Islet precursor cell (in vitro differentiated cells): Measurements from ENCODE around the gene NEIL1.

Experiments
- DNase-seq: peaks from one replicate; pipeline ENCODE4 v3.0.0-alpha.2; 2018

Gene NEIL1

DNA sequence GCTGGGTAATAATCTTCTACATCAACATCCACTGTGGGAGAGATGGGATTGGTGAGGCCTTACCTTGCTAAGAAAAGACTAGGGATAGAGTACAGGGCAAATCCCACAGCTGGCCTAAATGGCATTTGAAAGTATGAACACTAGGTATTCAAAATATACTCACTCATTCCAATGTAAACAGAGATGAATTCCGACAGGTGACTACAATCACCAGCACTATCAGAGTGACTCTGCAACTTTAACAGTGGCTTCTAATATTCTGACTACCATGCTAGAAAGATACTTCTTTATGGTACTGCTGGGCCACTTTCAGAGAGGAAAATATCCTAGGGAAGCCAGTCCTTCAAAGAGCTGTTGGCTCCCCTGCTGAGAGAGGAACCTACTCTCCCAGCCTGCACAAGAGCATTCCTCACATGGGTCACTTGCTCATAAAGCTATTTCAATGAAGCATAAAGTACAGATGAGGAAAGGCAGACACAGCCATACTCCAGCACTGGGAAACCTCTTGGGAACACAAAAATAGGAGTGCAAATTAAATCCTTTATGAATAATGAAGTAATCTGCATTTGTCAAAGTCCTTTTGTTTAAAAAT lies 43.0 kb downstream of the NEIL1 start:
- DNase-seq, result no peak

DNA sequence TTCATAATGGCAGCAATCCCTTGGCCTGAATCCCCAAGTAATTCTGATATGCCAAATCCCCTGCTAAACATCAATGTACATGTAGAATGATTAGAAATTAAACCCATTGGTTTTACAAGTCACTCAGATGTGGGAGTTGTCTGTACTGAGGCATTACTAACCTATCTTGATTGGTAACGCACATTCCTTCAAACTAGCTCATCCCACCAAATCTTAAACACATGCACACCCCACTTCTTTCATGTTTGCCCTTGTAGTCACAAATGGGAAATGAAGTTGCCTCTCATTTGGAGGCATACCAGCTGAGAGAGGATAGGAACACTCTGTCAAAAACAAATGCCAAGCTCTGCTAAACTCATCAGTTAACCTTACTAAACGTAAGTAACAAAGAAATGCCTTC lies 50.7 kb downstream of the NEIL1 start:
- no peak for DNase-seq

DNA sequence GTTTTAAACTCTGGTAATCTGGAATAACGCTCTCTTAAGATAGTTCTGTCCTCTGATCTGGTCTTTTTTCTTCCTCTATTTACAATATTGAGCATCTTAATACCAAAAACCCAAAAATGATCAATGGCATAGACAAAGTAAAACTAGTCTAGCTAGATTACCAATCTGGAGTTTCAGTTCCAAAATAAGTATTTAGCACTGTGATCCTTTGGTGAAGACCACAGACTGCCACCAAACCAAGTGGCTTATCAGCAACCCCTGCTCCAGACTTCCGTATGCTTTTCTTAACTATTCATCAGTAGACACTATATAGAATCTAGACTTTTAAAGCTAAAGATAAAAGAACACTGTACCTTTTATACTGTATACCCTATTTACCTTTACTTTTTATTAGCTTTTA lies 57.1 kb downstream of the NEIL1 start:
- no peak for DNase-seq
